Nephron progenitor cell (in vitro differentiated cells): ENCODE results near the gene ZNF609.
A peak's percentile ranks its signal among the peaks of the same experiment; 100 is the strongest.

Experiments
- DNase-seq: peaks from one replicate; pipeline ENCODE4 v3.0.0; 2021
- H3K27ac Mint-ChIP-seq: 2 replicates; pipeline ENCODE4 v1.8.0; 2021; ENCODE audit warnings: mild to moderate bottlenecking, moderate library complexity, mixed read lengths
- H3K27me3 Mint-ChIP-seq: 2 replicates; pipeline ENCODE4 v1.8.0; 2021; ENCODE audit warnings: mild to moderate bottlenecking, low read depth, mixed read lengths; ENCODE audit not compliant: poor library complexity
- H3K36me3 Mint-ChIP-seq: 2 replicates; pipeline ENCODE4 v1.8.0; 2021; ENCODE audit warnings: low read depth, mixed read lengths
- H3K4me1 Mint-ChIP-seq: 2 replicates; pipeline ENCODE4 v1.8.0; 2021; ENCODE audit warnings: mixed read lengths
- H3K4me3 Mint-ChIP-seq: 2 replicates; pipeline ENCODE4 v1.8.0; 2021; ENCODE audit warnings: mild to moderate bottlenecking, moderate library complexity, mixed read lengths
- H3K9me3 Mint-ChIP-seq: 2 replicates; pipeline ENCODE4 v1.8.0; 2021; ENCODE audit warnings: mild to moderate bottlenecking, moderate library complexity, mixed read lengths
- TF ChIP-seq, protein P1 (sequence below): fragments of 200-600 bp; sonication (generic); IDR thresholded peaks from 2 replicates; pipeline ENCODE4 v1.5.0; 2021; ENCODE audit warnings: antibody characterized with exemption

The ZNF609 gene

DNA sequence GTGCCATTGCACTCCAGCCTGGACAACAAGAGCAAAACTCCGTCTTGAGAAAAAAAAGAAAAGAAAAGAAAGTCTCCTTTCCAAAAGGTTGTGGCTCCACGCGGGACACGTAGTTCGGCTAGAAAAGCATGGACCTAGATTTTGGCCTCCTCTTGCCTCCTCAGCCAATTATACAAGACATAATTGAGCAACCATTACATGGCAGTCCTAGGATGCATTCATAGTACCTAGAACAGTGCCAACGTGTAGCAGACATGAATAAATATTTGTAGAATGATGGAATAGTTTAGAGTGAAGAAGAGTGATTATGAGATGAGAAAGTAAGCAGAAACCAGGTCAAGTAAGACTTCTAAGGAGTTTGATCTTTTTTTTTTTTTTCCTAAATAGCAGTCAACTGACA, 112.5 kb downstream of the ZNF609 start:
- no peaks in the 10 kb centered on the region for H3K27me3 Mint-ChIP-seq

DNA sequence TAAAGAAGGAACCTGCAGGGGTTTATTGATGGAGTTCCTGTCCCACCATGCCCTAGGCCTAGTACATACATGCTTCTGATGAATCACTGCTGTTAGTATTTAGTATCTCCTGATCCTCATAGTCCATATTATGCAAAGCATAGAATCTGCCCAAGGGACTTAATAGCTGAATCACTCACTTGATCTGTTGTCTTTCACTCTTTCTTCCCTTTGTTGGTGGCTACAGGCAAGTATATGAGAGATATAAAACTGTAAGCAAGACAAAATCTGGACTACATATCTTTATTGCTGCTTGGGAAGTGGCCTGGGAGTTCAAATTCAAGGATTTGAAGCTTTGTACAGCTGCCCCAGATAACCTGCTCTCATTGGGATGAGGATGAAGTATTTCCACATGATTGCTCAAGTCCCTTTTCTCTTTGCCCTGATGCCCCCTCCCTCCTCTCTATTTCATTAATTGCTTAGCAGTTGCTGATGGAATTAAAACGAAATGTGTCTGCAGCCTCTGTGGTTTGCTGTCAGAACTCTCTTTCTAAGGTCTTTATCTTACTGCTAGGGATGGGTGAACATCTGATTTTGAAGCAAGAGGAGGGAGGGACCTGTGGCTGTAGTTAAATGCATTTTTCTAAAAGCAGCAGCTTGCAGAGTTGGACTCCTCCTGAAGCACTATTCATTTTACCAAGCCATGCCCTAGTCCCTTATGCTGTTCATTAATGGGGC, 114.1 kb downstream of the ZNF609 start:
- TF ChIP-seq, protein P1, sequence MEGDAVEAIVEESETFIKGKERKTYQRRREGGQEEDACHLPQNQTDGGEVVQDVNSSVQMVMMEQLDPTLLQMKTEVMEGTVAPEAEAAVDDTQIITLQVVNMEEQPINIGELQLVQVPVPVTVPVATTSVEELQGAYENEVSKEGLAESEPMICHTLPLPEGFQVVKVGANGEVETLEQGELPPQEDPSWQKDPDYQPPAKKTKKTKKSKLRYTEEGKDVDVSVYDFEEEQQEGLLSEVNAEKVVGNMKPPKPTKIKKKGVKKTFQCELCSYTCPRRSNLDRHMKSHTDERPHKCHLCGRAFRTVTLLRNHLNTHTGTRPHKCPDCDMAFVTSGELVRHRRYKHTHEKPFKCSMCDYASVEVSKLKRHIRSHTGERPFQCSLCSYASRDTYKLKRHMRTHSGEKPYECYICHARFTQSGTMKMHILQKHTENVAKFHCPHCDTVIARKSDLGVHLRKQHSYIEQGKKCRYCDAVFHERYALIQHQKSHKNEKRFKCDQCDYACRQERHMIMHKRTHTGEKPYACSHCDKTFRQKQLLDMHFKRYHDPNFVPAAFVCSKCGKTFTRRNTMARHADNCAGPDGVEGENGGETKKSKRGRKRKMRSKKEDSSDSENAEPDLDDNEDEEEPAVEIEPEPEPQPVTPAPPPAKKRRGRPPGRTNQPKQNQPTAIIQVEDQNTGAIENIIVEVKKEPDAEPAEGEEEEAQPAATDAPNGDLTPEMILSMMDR = no peak
- peak overlapping the region; percentile 95 for H3K27ac Mint-ChIP-seq
- peaks cover 26% of the 10 kb centered on the region for H3K4me1 Mint-ChIP-seq
- peaks cover 67% of the 10 kb centered on the region for H3K36me3 Mint-ChIP-seq
- no peak overlapping the region for H3K4me3 Mint-ChIP-seq
- peaks cover 13% of the 10 kb centered on the region for H3K9me3 Mint-ChIP-seq
- H3K27me3 Mint-ChIP-seq = no peaks in the 10 kb centered on the region
- no peak for DNase-seq

More for the DNA sequence above, 112.5 kb downstream of the ZNF609 start:
- Mint-ChIP-seq H3K4me3 (no peak overlapping the region), H3K4me1 (peaks cover 42% of the 10 kb centered on the region), H3K27ac (no peak overlapping the region), H3K36me3 (peaks cover 60% of the 10 kb centered on the region), H3K9me3 (peaks cover 4% of the 10 kb centered on the region)
- no peak for DNase-seq
- TF ChIP-seq, protein P1 = no peak

DNA sequence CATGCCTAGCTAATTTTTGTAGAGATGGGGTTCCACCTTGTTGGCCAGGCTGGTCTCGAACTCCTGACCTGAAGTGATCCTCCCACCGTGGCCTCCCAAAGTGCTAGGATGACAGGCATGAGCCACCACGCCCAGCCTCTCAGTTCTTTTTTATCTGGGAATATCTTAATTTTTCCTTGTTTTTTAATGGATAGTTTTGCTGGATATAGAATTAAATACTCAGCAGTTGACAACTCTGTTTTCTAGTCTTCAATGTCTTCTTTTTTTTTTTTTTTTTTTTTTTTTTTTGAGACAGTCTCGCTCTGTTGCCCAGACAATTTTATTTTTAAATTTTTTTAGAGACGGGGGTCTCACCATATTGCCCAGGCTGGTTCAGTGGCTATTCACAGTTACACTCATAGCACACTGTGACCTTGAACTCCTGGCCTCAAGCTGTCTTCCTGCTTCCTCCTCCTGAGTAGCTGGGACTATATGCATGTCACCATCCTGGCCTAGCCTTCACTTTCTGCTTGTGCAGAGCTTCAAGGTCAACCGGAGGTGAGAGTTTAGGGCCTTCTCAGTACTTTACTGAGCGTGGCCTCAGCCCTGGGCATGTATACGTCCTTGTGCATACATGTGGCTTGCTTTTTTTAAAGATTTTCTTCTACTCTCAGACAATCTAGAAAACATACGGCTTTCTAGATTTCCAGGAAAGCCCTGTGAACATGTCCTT, 120.5 kb downstream of the ZNF609 start:
- H3K9me3 Mint-ChIP-seq = peaks cover 43% of the 10 kb centered on the region
- no peak for DNase-seq
- TF ChIP-seq, protein P1 = no peak
- H3K4me3 Mint-ChIP-seq = no peak overlapping the region
- H3K27ac Mint-ChIP-seq = no peak overlapping the region
- H3K36me3 Mint-ChIP-seq = peaks cover 60% of the 10 kb centered on the region
- no peaks in the 10 kb centered on the region for H3K4me1 Mint-ChIP-seq
- H3K27me3 Mint-ChIP-seq = no peaks in the 10 kb centered on the region

DNA sequence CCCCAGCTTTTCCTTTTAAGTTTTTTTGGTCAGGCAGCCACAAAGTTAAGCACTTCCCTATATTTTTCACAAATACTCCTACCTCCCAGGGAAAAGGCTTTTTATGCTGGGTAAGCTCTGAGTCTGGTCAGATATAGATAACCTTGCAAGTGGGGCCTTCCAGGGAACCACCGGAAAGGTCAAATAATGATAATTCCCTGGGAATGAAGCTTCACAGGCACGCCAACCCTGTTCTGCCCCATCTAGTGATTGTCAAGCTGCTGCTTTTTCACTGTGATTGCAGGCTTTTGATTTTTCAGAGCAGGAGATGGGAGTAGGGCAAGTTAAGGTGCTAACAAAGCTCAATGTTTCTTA, 121.0 kb downstream of the ZNF609 start:
- TF ChIP-seq, protein P1 = no peak

DNA sequence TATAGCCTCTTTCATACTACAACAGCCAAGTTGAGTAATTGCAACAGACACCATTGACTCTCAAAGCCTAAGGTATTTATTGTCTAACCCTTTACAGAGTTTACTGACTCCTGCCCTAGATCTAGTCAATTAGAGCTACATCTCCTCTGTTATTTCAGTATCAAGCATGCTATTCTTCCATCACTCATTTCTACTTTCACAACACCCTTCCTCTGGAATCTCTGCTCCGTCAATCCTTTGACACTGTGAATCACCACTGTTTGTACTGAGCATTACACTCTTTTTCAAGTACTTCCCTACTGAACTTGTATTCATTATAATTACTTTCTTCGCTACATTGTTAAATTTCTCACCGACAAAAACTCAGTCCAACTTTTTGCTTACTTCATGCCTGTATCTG, 121.8 kb downstream of the ZNF609 start:
- H3K9me3 Mint-ChIP-seq = peaks cover 43% of the 10 kb centered on the region
- no peak for DNase-seq
- TF ChIP-seq, protein P1 = no peak
- H3K4me1 Mint-ChIP-seq = peaks cover 8% of the 10 kb centered on the region
- peaks cover 65% of the 10 kb centered on the region for H3K36me3 Mint-ChIP-seq
- H3K27ac Mint-ChIP-seq = peak overlapping the region; percentile 5
- H3K4me3 Mint-ChIP-seq = no peak overlapping the region
- H3K27me3 Mint-ChIP-seq = no peaks in the 10 kb centered on the region

More for the DNA sequence above, 121.0 kb downstream of the ZNF609 start:
- Mint-ChIP-seq H3K4me1 (peaks cover 3% of the 10 kb centered on the region), H3K36me3 (peaks cover 60% of the 10 kb centered on the region), H3K9me3 (peaks cover 43% of the 10 kb centered on the region), H3K27me3 (no peaks in the 10 kb centered on the region), H3K4me3 (no peak overlapping the region), H3K27ac (no peak overlapping the region)
- DNase-seq = no peak

DNA sequence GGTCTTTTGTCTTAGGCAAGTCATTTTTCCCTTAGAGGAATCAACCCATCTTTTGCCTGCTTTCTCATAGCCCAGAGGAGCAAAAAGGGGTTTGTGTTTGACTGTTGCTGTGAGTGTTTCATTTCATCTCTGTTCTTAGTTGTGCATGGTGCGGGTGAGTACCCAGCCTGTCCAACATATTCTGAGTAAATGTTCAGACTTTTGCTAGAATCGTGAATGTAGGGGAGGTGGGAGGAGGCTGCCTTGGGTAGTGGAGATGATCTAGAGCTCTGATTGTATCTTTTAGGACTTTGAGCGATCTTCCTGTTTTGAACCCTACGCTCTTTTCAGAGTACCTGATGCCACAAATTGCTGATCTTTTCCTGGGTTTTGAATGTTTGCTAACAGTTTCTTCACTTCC, 123.1 kb downstream of the ZNF609 start:
- H3K27me3 Mint-ChIP-seq = no peaks in the 10 kb centered on the region
- no peak for DNase-seq
- H3K27ac Mint-ChIP-seq = peak overlapping the region; percentile 17
- no peak overlapping the region for H3K4me3 Mint-ChIP-seq
- H3K9me3 Mint-ChIP-seq = peaks cover 43% of the 10 kb centered on the region
- peaks cover 65% of the 10 kb centered on the region for H3K36me3 Mint-ChIP-seq
- TF ChIP-seq, protein P1 = no peak
- peaks cover 12% of the 10 kb centered on the region for H3K4me1 Mint-ChIP-seq
